Ishikawa (cell line): ENCODE measurements around the gene PPP6R3.

ENCODE experiments used
- CEBPB ChIP-seq: IDR thresholded peaks from 2 replicates; pipeline ENCODE4 v1.6.1; 2012
- CREB1 ChIP-seq: IDR thresholded peaks from 2 replicates; pipeline ENCODE4 v1.6.1; 2012; ENCODE audit warnings: low read depth
- EGR1 ChIP-seq: IDR thresholded peaks from 2 replicates; pipeline ENCODE4 v1.6.1; 2012
- EP300 ChIP-seq: IDR thresholded peaks from 2 replicates; pipeline ENCODE4 v1.6.1; 2012; ENCODE audit warnings: borderline replicate concordance
- FOXM1 ChIP-seq: IDR thresholded peaks from 2 replicates; pipeline ENCODE4 v1.6.1; 2012; ENCODE audit warnings: low read depth, borderline replicate concordance
- NFIC ChIP-seq: IDR thresholded peaks from 2 replicates; pipeline ENCODE4 v1.6.1; 2012
- RAD21 ChIP-seq: IDR thresholded peaks from 2 replicates; pipeline ENCODE4 v1.6.1; 2012; ENCODE audit warnings: low read depth
- TCF12 ChIP-seq: IDR thresholded peaks from 2 replicates; pipeline ENCODE4 v1.6.1; 2012; ENCODE audit warnings: low read depth
- TEAD4 ChIP-seq: IDR thresholded peaks from 2 replicates; pipeline ENCODE4 v1.6.1; 2012
- YY1 ChIP-seq: IDR thresholded peaks from 2 replicates; pipeline ENCODE4 v1.6.1; 2012; ENCODE audit warnings: low read depth
- ZBTB7A ChIP-seq: IDR thresholded peaks from 2 replicates; pipeline ENCODE4 v1.6.1; 2012; ENCODE audit warnings: low read depth
- TF ChIP-seq, protein P1 (sequence below): IDR thresholded peaks from 2 replicates; pipeline ENCODE4 v1.6.1; 2012; ENCODE audit warnings: low read depth, mild to moderate bottlenecking
- TF ChIP-seq, protein P2 (sequence below): IDR thresholded peaks from 2 replicates; pipeline ENCODE4 v1.6.1; 2012
- TF ChIP-seq, protein P3 (sequence below): IDR thresholded peaks from 2 replicates; pipeline ENCODE4 v1.6.1; 2012

DNA sequence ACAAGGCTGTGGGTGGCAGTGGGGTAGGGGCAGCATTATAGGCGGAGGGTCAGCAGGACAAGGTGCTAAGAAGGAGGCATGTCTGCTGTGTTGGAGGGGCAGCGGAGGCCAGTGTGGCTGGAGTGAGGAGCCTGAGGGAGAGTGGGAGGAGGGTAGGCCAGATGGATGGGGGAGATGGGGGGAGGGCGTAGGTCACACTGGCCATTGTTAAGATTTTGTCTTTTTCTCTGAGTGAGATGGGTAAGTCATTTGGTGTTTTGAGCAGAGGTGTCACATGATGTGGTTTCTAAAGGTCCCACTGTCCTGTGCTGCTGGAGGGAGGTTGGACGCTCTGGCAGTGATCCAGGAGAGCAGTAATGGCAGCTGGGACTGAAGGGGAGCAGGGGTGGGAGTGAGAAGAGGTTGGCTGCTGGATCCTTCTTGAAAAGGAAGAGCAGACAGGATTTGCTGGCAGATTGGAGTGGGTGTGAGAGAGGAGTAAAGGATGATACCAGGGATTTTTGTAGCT is 9.8 kb downstream of the PPP6R3 start:
- TF ChIP-seq NFIC (no peak), RAD21 (no peak), ZBTB7A (no peak), EGR1 (no peak), CEBPB (no peak), EP300 (no peak), TCF12 (no peak), CREB1 (no peak), YY1 (no peak), TEAD4 (no peak), FOXM1 (no peak)
- TF ChIP-seq, protein P1, sequence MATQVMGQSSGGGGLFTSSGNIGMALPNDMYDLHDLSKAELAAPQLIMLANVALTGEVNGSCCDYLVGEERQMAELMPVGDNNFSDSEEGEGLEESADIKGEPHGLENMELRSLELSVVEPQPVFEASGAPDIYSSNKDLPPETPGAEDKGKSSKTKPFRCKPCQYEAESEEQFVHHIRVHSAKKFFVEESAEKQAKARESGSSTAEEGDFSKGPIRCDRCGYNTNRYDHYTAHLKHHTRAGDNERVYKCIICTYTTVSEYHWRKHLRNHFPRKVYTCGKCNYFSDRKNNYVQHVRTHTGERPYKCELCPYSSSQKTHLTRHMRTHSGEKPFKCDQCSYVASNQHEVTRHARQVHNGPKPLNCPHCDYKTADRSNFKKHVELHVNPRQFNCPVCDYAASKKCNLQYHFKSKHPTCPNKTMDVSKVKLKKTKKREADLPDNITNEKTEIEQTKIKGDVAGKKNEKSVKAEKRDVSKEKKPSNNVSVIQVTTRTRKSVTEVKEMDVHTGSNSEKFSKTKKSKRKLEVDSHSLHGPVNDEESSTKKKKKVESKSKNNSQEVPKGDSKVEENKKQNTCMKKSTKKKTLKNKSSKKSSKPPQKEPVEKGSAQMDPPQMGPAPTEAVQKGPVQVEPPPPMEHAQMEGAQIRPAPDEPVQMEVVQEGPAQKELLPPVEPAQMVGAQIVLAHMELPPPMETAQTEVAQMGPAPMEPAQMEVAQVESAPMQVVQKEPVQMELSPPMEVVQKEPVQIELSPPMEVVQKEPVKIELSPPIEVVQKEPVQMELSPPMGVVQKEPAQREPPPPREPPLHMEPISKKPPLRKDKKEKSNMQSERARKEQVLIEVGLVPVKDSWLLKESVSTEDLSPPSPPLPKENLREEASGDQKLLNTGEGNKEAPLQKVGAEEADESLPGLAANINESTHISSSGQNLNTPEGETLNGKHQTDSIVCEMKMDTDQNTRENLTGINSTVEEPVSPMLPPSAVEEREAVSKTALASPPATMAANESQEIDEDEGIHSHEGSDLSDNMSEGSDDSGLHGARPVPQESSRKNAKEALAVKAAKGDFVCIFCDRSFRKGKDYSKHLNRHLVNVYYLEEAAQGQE: no peak
- TF ChIP-seq, protein P2, sequence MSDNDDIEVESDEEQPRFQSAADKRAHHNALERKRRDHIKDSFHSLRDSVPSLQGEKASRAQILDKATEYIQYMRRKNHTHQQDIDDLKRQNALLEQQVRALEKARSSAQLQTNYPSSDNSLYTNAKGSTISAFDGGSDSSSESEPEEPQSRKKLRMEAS: no peak
- TF ChIP-seq, protein P3, sequence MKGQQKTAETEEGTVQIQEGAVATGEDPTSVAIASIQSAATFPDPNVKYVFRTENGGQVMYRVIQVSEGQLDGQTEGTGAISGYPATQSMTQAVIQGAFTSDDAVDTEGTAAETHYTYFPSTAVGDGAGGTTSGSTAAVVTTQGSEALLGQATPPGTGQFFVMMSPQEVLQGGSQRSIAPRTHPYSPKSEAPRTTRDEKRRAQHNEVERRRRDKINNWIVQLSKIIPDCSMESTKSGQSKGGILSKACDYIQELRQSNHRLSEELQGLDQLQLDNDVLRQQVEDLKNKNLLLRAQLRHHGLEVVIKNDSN: no peak
